Urothelium cell line (cell line): ENCODE data around the gene ITIH3.
A peak's percentile ranks its signal among the peaks of the same experiment; 100 is the strongest.

Source experiments
- DNase-seq: peaks from one replicate; pipeline ENCODE4 v3.0.0; 2011; ENCODE audit warnings: low spot score, mixed read lengths
- FAIRE-seq: peaks from 2 replicates; lab custom pipeline; 2011; peaks lifted over from hg19 to GRCh38; lab: Jason Lieb, UNC

ITIH3 gene

GRCh38 chr3:52841981-52842340 lies 47.4 kb downstream of the ITIH3 start:
- no peak for FAIRE-seq
- no peak for DNase-seq

GRCh38 chr3:52842424-52842823 lies 47.8 kb downstream of the ITIH3 start:
- DNase-seq (no peak), FAIRE-seq (no peak)

GRCh38 chr3:52843108-52843865 lies 48.7 kb downstream of the ITIH3 start:
- FAIRE-seq (no peak), DNase-seq (no peak)

- DNase-seq (no peak), FAIRE-seq (no peak)
Measured at GRCh38 chr3:52843881-52844280, 49.3 kb downstream of the ITIH3 start.

GRCh38 chr3:52844290-52844975 lies 49.8 kb downstream of the ITIH3 start:
- no peak for DNase-seq
- no peak for FAIRE-seq

GRCh38 chr3:52845157-52845556 lies 50.6 kb downstream of the ITIH3 start:
- no peak for FAIRE-seq
- DNase-seq: no peak

- no peak for FAIRE-seq
- no peak for DNase-seq
Measured at GRCh38 chr3:52845691-52846431, 51.3 kb downstream of the ITIH3 start.

- DNase-seq: no peak
- no peak for FAIRE-seq
Measured at GRCh38 chr3:52846432-52846965, 51.9 kb downstream of the ITIH3 start.

- FAIRE-seq: no peak
- no peak for DNase-seq
Measured at GRCh38 chr3:52847241-52847640, 52.6 kb downstream of the ITIH3 start.

GRCh38 chr3:52847726-52848125 lies 53.1 kb downstream of the ITIH3 start:
- DNase-seq (no peak), FAIRE-seq (no peak)

GRCh38 chr3:52848617-52849016 lies 54.0 kb downstream of the ITIH3 start:
- FAIRE-seq (no peak), DNase-seq (no peak)

GRCh38 chr3:52849656-52850055 lies 55.1 kb downstream of the ITIH3 start:
- FAIRE-seq: no peak

GRCh38 chr3:52851348-52851747 lies 56.8 kb downstream of the ITIH3 start:
- no peak for FAIRE-seq
- DNase-seq: peak; percentile 48

More at GRCh38 chr3:52849656-52850055, 55.1 kb downstream of the ITIH3 start:
- DNase-seq: no peak

GRCh38 chr3:52852419-52852818 lies 57.8 kb downstream of the ITIH3 start:
- no peak for DNase-seq

GRCh38 chr3:52854013-52854412 lies 59.4 kb downstream of the ITIH3 start:
- FAIRE-seq (no peak), DNase-seq (no peak)

More at GRCh38 chr3:52852419-52852818, 57.8 kb downstream of the ITIH3 start:
- FAIRE-seq: no peak

- FAIRE-seq: no peak
Measured at GRCh38 chr3:52856666-52857065, 62.1 kb downstream of the ITIH3 start.

GRCh38 chr3:52857133-52857532 lies 62.5 kb downstream of the ITIH3 start:
- FAIRE-seq (no peak), DNase-seq (no peak)

More at GRCh38 chr3:52856666-52857065, 62.1 kb downstream of the ITIH3 start:
- DNase-seq: no peak

GRCh38 chr3:52857864-52858263 lies 63.3 kb downstream of the ITIH3 start:
- DNase-seq: no peak

More at GRCh38 chr3:52857864-52858263, 63.3 kb downstream of the ITIH3 start:
- no peak for FAIRE-seq
